CD4-positive, alpha-beta T cell treated with Interleukin-21 for 1 hour (primary cell): ENCODE results near the gene HEATR1.
A peak's percentile ranks its signal among the peaks of the same experiment; 100 is the strongest.

Experiments
- DNase-seq: peaks from one replicate; pipeline ENCODE4 v3.0.0-alpha.2; 2020

HEATR1 gene

GRCh38 chr1:236540813-236541465 lies 63.4 kb downstream of the HEATR1 start:
- no peak for DNase-seq

DNA sequence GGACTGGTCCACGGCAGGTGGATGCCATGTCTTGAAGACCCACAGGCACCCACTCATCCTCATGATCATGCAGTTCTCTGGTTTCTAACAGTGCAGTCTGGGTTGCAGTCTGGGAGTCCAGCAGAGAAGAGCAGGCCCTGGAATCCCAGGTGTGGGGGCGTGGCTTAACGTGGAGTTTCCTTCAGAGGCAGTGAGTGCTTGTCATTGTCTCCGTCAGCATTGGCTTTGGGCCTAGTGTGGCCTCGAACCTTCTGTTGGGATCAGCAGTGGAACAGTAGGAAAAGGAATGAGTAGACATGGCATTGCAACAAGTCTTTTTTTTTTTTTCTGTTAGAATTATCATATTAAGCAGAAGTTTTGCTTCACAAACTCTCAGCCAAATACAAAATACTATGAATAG lies 67.8 kb downstream of the HEATR1 start:
- no peak for DNase-seq

- no peak for DNase-seq
These were observed 68.6 kb downstream of the HEATR1 start for GRCh38 chr1:236535662-236536161.

- no peak for DNase-seq
These were observed 69.1 kb downstream of the HEATR1 start for GRCh38 chr1:236535190-236535589.

DNA sequence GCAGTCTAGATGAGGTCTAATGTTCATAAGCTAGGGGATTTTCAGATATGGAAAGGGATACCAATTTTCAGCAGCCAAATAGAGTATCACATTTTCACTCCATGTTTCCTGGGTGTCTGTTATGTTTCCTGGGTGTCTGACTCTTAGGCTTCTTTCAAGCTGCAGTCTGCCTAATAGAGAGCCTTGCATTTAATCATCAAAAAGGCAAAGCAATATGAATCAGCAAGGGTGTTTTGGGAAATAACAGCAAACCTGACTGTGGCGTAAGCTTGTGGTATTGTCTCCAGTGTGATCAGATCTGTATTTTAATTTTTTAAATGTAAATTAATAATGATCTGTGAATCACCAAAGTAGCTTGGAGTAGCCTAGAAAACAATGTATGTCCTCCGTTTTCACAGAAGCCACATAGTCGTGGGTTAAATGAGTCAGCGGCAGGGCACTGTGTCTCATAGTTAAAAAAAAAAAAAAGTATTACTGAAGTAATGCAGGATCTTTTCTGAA lies 70.1 kb downstream of the HEATR1 start:
- no peak for DNase-seq

DNA sequence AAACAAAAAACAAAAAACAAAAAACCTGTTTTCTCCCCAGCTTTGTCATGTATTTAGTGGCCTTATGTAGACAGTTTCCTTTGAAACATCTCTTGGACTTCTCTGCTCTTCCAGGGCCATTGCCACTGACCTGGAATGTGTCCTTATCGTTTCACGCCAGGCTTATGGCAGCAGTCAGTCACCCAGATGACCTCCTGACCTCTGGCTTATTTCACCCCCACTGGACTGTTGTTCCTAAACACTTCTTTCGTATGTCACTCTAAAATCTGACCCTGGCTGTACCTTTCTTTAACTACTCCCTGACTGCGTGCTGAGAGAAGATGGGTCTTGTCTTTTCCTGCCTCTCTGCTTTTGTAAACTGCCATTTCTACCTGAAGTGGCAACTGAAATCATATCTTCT lies 71.5 kb downstream of the HEATR1 start:
- no peak for DNase-seq

- no peak for DNase-seq
These were observed 73.4 kb downstream of the HEATR1 start for GRCh38 chr1:236530959-236531358.

DNA sequence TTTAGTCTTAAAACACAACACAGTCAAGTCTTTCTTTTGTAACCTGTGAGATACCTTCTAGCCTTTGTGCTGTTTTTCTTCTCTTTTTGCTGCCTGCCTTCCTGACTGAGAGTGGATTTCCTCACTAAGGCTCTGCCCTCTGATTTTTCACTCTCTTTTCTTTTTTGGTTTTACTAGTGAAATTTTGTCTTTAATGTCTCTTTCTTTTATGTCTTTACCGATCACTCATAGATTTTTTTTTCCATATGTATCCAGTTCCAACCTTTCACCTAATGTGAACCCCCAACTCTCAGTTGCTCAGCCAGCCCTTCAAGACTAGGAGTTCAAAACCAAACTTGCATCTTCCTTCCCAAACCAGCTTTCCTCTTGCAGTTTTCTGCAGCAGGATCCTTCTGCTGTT lies 74.0 kb downstream of the HEATR1 start:
- no peak for DNase-seq

DNA sequence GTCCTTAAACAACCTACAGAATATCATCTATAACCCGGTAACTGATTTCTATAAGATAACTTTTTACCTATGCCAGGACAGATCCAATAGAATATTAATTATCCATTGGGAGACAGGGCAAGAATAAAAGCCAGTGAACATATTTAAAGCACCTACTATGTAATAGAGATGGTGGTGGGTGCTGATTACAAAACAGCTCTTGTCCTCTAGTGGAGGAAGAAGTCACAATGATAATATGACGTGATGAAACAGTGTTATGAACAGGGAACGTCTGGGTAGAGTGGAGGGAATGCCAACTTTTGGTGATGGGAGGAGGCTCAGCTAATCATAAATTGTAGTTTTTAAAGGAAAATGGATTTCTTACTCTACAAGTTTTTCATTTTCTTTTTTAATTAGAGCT lies 78.2 kb downstream of the HEATR1 start:
- DNase-seq = no peak

- no peak for DNase-seq
These were observed 79.5 kb downstream of the HEATR1 start for GRCh38 chr1:236524895-236525184.

- peak; percentile 81 for DNase-seq
These were observed 80.0 kb downstream of the HEATR1 start for GRCh38 chr1:236524142-236524894.

- DNase-seq = peak; percentile 90
These were observed 80.6 kb downstream of the HEATR1 start, which contains the start of gene LGALS8 for GRCh38 chr1:236523704-236524141. Gene LGALS8, plus strand, starts transcription at chr1:236523982. Its CDS starts 2,089 bp downstream, at chr1:236526071.

DNA sequence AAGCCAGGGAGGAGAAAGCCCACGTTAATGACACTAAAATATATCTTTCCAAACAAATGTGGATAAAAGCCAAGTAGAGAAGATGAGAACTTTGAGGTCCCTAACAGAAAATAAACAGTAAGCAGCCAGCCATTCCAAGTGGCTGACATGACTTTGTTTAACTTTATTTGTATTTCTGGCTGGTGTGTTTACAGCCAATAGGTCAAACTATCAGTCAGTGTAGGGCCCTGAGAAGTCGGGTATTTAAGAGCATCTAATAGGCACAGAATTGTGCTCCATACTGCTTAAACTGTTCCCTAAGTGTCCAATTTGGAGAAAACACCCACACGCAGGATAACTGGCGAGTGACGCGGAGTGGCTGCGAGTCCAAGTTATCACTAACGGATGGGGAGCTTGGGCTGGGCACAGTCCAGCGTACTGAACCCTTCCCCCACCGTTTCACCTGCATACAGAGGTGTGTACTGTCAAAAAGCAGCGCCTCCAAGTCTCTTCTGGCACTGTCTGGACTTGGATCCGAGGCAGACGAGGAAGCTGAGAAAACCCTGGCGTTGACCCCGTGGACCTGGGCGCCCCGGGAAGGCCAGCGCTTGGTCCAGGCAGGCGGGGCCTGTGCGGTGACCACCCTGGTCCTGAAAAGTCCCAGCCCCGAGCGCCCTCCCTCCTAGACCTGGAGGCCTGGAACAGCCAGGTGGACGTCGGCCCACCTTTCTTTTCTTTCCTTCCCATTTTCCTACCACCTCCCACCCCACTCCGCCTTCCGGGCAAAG lies 81.2 kb downstream of the HEATR1 start:
- no peak for DNase-seq

GRCh38 chr1:236520445-236521005 lies 83.8 kb downstream of the HEATR1 start:
- no peak for DNase-seq

GRCh38 chr1:236518322-236518721 lies 86.0 kb downstream of the HEATR1 start:
- no peak for DNase-seq

DNA sequence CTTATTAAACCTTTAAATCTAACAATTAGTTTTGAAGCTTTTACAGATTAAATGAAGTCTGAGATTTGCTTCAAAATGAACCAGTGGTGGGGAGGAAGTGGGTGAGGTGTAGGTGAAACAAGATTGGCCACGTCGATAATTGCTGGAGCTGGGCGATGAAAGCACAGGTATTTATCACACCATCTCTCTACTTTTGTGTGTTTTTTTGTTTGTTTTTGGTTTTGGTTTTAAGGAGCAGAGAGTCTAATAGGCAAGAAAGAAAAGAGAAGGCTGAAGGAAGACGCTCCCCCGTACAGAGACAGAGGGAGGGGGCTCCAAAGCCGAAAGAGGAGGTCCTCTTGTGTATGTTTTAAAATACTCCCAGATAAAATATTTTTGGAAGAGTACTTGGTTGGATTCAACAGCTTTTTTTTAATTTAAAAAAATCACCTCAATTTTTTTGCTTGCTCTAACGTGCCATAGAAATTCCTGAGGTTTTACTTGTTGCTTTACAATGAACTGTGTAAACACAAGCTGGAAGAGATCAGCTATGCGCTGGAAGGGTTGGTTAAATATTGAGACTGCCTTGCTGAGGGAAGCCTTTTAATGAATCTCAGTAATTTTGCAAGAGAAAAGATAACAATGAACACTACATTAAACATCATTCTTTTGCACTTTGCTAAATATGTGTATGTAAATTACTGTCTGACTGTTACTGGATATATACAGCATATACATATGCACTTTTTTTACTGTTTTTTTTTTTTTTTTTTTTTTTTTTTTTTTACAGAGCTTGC lies 87.2 kb downstream of the HEATR1 start:
- peak; percentile 68 for DNase-seq

GRCh38 chr1:236515443-236515958 lies 88.8 kb downstream of the HEATR1 start:
- DNase-seq = no peak

DNA sequence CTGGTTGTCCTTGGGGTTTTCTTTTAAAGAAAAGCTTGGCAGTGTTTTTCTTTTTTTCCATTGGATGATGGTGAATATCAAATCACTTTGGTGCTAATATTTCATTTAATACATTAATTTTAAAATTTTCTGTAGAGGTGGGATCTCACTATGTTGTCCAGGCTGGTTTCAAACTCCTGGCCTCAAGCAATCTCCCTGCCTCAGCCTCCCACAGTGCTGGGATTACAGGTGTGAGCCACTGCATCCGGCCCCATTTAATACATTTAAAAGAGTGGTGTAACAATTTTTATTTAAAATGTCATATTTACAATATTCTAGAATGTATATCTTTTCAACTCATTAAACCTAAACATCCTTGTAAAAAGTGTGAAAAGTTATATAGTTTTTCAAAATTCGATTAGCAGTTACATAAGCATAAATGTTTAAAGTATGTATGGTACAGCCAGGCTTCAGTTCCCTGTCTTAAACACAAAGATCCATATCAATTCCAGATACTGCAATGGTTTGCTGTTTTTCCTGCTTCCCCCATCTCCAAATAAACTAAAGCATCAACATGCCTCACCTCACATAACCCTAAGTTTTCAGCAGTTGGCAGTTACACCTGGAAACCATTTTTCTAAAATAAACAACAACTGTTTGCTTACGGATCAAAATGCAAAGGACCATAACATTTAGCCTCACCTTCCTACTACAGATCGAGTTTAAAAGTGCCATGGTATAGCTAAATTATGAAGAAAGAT lies 89.4 kb downstream of the HEATR1 start:
- no peak for DNase-seq

GRCh38 chr1:236511735-236512418 lies 92.4 kb downstream of the HEATR1 start:
- DNase-seq = no peak

- DNase-seq = no peak
These were observed 94.5 kb downstream of the HEATR1 start for GRCh38 chr1:236509647-236510401.
